CD4-positive, alpha-beta T cell treated with Interferon alpha-2 for 1 hour (primary cell): ENCODE measurements around the gene KIDINS220.

Experiments
- DNase-seq, 2 donors: peaks; one replicate each; pipeline ENCODE4 v3.0.0-alpha.2; 2020 to 2022

The KIDINS220 gene

GRCh38 chr2:8850845-8851487 is 13.6 kb upstream of the KIDINS220 start:
- no peak for DNase-seq

- no peak for DNase-seq
These were observed 11.9 kb upstream of the KIDINS220 start for GRCh38 chr2:8849327-8849726.

GRCh38 chr2:8848328-8849100 is 11.1 kb upstream of the KIDINS220 start:
- no peak for DNase-seq

- no peak for DNase-seq
These were observed 10.0 kb upstream of the KIDINS220 start for GRCh38 chr2:8847400-8847799.

- DNase-seq, result no peak
These were observed 4.5 kb upstream of the KIDINS220 start for GRCh38 chr2:8841932-8842331.

GRCh38 chr2:8840475-8841091 is 3.2 kb upstream of the KIDINS220 start:
- no peak for DNase-seq

GRCh38 chr2:8839189-8839965 is 2.0 kb upstream of the KIDINS220 start:
- DNase-seq, result no peak

- DNase-seq, result no peak
These were observed 355 bp upstream of the KIDINS220 start for GRCh38 chr2:8837795-8838140.

GRCh38 chr2:8835279-8835678 is 2.1 kb downstream of the KIDINS220 start:
- no peak for DNase-seq

- no peak for DNase-seq
These were observed 3.6 kb downstream of the KIDINS220 start for GRCh38 chr2:8833853-8834252.

GRCh38 chr2:8831516-8831915 is 5.9 kb downstream of the KIDINS220 start:
- DNase-seq, result no peak

- no peak for DNase-seq
These were observed 9.7 kb downstream of the KIDINS220 start for GRCh38 chr2:8827729-8828128.

- DNase-seq, result no peak
These were observed 15.2 kb downstream of the KIDINS220 start for GRCh38 chr2:8822218-8822617.

- no peak for DNase-seq
These were observed 15.9 kb downstream of the KIDINS220 start for GRCh38 chr2:8821276-8822217.

GRCh38 chr2:8819948-8820347 is 17.5 kb downstream of the KIDINS220 start:
- DNase-seq, result no peak

- DNase-seq, result no peak
These were observed 18.2 kb downstream of the KIDINS220 start for GRCh38 chr2:8819194-8819593.

GRCh38 chr2:8817221-8817620 is 20.2 kb downstream of the KIDINS220 start:
- DNase-seq, result no peak

- DNase-seq, result no peak
These were observed 30.3 kb downstream of the KIDINS220 start for GRCh38 chr2:8806885-8807704.

GRCh38 chr2:8805278-8806210 is 31.9 kb downstream of the KIDINS220 start:
- DNase-seq, result no peak
